ENCODE measurements around the gene DNAJB2.

Gene DNAJB2

GRCh38 chr2:219325136-219325535, 46.0 kb downstream of the DNAJB2 start:
- TF ChIP-seq EZH2 (optimal IDR thresholded peaks at IDR 0.05; ENCODE audit: low read depth, low read length) (no peak), CTCF (IDR thresholded peaks at IDR 0.05; ENCODE audit: low read length) (no peak), EZH2phosphoT487 (IDR thresholded peaks at IDR 0.05; ENCODE audit: low read length) (no peak)
- H3K27ac ChIP-seq (ENCODE audit: low read length), result no peak overlapping the region
- no peaks in the 10 kb centered on the region for H3K36me3 ChIP-seq (replicated peaks; ENCODE audit: insufficient read depth, low read length)
- H3K4me3 ChIP-seq (ENCODE audit: low read length), result no peak overlapping the region
- no peaks in the 10 kb centered on the region for H3K9me2 ChIP-seq (replicated peaks; ENCODE audit: insufficient read depth, low read length)
- H3K4me1 ChIP-seq (ENCODE audit: low read length), result no peaks in the 10 kb centered on the region
- H4K20me1 ChIP-seq (ENCODE audit: insufficient read depth, low read length), result no peaks in the 10 kb centered on the region
- no peaks in the 10 kb centered on the region for H3K9me3 ChIP-seq (replicated peaks; ENCODE audit: insufficient read depth, low read length)
- no peak overlapping the region for H3K4me2 ChIP-seq (ENCODE audit: low read depth, low read length)
- no peak overlapping the region for H3K9ac ChIP-seq (ENCODE audit: low read length)
- H3F3A ChIP-seq (ENCODE audit: insufficient read depth, low read length), result 0 out of 2 replicates have a peak, but pooled peaks cover 4% of the 10 kb centered on the region
- no peak overlapping the region for H2AFZ ChIP-seq (ENCODE audit: low read length)
- no peak for DNase-seq
- 0 out of 2 replicates have a peak, but pooled peaks cover 5% of the 10 kb centered on the region for H3K27me3 ChIP-seq (replicated peaks; ENCODE audit: insufficient read depth, low read length)
- no peaks in the 10 kb centered on the region for H3K79me2 ChIP-seq (ENCODE audit: low read length)

- H3K9me3 ChIP-seq (replicated peaks; ENCODE audit: insufficient read depth, low read length), result no peaks in the 10 kb centered on the region
- H3K9ac ChIP-seq (ENCODE audit: low read length), result no peak overlapping the region
- H3K4me2 ChIP-seq (ENCODE audit: low read depth, low read length), result no peak overlapping the region
- 0 out of 2 replicates have a peak, but pooled peaks cover 3% of the 10 kb centered on the region for H3F3A ChIP-seq (ENCODE audit: insufficient read depth, low read length)
- no peak for TF ChIP-seq EZH2 (optimal IDR thresholded peaks at IDR 0.05; ENCODE audit: low read depth, low read length)
- TF ChIP-seq CTCF (IDR thresholded peaks at IDR 0.05; ENCODE audit: low read length), result no peak
- no peak for TF ChIP-seq EZH2phosphoT487 (IDR thresholded peaks at IDR 0.05; ENCODE audit: low read length)
- no peak overlapping the region for H2AFZ ChIP-seq (ENCODE audit: low read length)
- H3K79me2 ChIP-seq (ENCODE audit: low read length), result no peaks in the 10 kb centered on the region
- H3K4me3 ChIP-seq (ENCODE audit: low read length), result no peak overlapping the region
- H3K4me1 ChIP-seq (ENCODE audit: low read length), result no peaks in the 10 kb centered on the region
- no peak overlapping the region for H3K27ac ChIP-seq (ENCODE audit: low read length)
- no peaks in the 10 kb centered on the region for H4K20me1 ChIP-seq (ENCODE audit: insufficient read depth, low read length)
- no peak for DNase-seq
- H3K27me3 ChIP-seq (replicated peaks; ENCODE audit: insufficient read depth, low read length), result 0 out of 2 replicates have a peak, but pooled peaks cover 7% of the 10 kb centered on the region
- no peaks in the 10 kb centered on the region for H3K9me2 ChIP-seq (replicated peaks; ENCODE audit: insufficient read depth, low read length)
- H3K36me3 ChIP-seq (replicated peaks; ENCODE audit: insufficient read depth, low read length), result no peaks in the 10 kb centered on the region
These were observed 46.6 kb downstream of the DNAJB2 start for GRCh38 chr2:219325657-219326315.

- Histone ChIP-seq H3K27ac (ENCODE audit: low read length) (no peak overlapping the region), H3K27me3 (replicated peaks; ENCODE audit: insufficient read depth, low read length) (0 out of 2 replicates have a peak, but pooled peaks cover 14% of the 10 kb centered on the region), H3K9ac (ENCODE audit: low read length) (no peak overlapping the region), H3K79me2 (ENCODE audit: low read length) (no peaks in the 10 kb centered on the region), H3K4me1 (ENCODE audit: low read length) (no peaks in the 10 kb centered on the region), H3K9me2 (replicated peaks; ENCODE audit: insufficient read depth, low read length) (no peaks in the 10 kb centered on the region), H4K20me1 (ENCODE audit: insufficient read depth, low read length) (no peaks in the 10 kb centered on the region), H3K4me2 (ENCODE audit: low read depth, low read length) (no peak overlapping the region), H3K9me3 (replicated peaks; ENCODE audit: insufficient read depth, low read length) (no peaks in the 10 kb centered on the region), H2AFZ (ENCODE audit: low read length) (no peak overlapping the region), H3K36me3 (replicated peaks; ENCODE audit: insufficient read depth, low read length) (no peaks in the 10 kb centered on the region), H3F3A (ENCODE audit: insufficient read depth, low read length) (no peaks in the 10 kb centered on the region), H3K4me3 (ENCODE audit: low read length) (no peak overlapping the region)
- TF ChIP-seq CTCF (IDR thresholded peaks at IDR 0.05; ENCODE audit: low read length), result no peak
- no peak for TF ChIP-seq EZH2 (optimal IDR thresholded peaks at IDR 0.05; ENCODE audit: low read depth, low read length)
- TF ChIP-seq EZH2phosphoT487 (IDR thresholded peaks at IDR 0.05; ENCODE audit: low read length), result no peak
- DNase-seq, result no peak
These were observed 48.6 kb downstream of the DNAJB2 start for GRCh38 chr2:219327719-219328118.
